A673 (cell line): ENCODE data around the gene ANGPTL2.

ENCODE experiments used
- CTCF ChIP-seq: fragments of 300-800, 200-600 bp; sonication (generic); conservative IDR thresholded peaks from 2 replicates; pipeline ENCODE4 v1.5.1; 2017; ENCODE audit warnings: low read depth, mild to moderate bottlenecking, antibody characterized with exemption, low read length, moderate library complexity, mixed read lengths
- EZH2 ChIP-seq: fragments of 200-600 bp; sonication (generic); IDR thresholded peaks from 2 replicates; pipeline ENCODE4 v1.6.1; 2017; ENCODE audit warnings: borderline replicate concordance, low read depth, mild to moderate bottlenecking, mixed read lengths, antibody characterized with exemption, low read length; ENCODE audit not compliant: poor library complexity, severe bottlenecking

DNA sequence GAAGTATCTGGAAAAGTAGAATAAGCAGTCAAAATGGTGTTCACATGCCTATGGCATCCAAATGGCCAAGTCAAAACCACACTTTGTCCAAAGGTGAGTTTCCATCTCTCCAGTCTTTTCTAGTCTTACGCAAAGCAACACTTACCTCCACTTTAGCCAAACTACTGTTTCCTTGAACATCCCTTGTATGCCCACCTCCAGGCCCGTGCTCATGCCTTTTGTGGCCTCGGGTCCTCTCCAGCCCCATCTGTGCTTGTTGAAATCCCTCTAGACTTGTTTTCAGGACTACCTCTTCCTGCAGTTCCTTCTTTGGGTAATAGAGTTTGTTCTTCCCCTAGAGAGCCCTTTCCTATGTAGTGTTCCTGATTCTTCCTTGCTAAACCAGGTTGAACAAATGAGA is 61.0 kb downstream of the ANGPTL2 start:
- TF ChIP-seq CTCF (no peak), EZH2 (no peak)
